Measurements from ENCODE around the gene CTIF.

CTIF gene

GRCh38 chr18:48533340-48534070, 5.3 kb upstream of the CTIF start:
- no peak for DNase-seq (ENCODE audit: low spot score)

- no peak for DNase-seq (ENCODE audit: low spot score)
These were observed 4.5 kb upstream of the CTIF start for GRCh38 chr18:48534364-48534763.

GRCh38 chr18:48535956-48536355, 2.9 kb upstream of the CTIF start:
- no peak for DNase-seq (ENCODE audit: low spot score)

GRCh38 chr18:48536516-48536915, 2.3 kb upstream of the CTIF start:
- DNase-seq (ENCODE audit: low spot score): no peak

- DNase-seq (ENCODE audit: low spot score): peak; percentile 66
These were observed 797 bp downstream of the CTIF start for GRCh38 chr18:48539406-48540250.

GRCh38 chr18:48540251-48541025, 1.6 kb downstream of the CTIF start:
- DNase-seq (ENCODE audit: low spot score): peak; percentile 68

- peak; percentile 57 for DNase-seq (ENCODE audit: low spot score)
These were observed 2.4 kb downstream of the CTIF start for GRCh38 chr18:48541026-48541746.

- no peak for DNase-seq (ENCODE audit: low spot score)
These were observed 3.0 kb downstream of the CTIF start for GRCh38 chr18:48541747-48542400.

GRCh38 chr18:48542513-48543181, 3.8 kb downstream of the CTIF start:
- DNase-seq (ENCODE audit: low spot score): no peak

- no peak for DNase-seq (ENCODE audit: low spot score)
These were observed 4.4 kb downstream of the CTIF start for GRCh38 chr18:48543228-48543627.

GRCh38 chr18:48544116-48544515, 5.3 kb downstream of the CTIF start:
- DNase-seq (ENCODE audit: low spot score): peak; percentile 25

- no peak for DNase-seq (ENCODE audit: low spot score)
These were observed 6.0 kb downstream of the CTIF start for GRCh38 chr18:48544661-48545415.

- no peak for DNase-seq (ENCODE audit: low spot score)
These were observed 7.0 kb downstream of the CTIF start for GRCh38 chr18:48545757-48546321.

GRCh38 chr18:48546396-48546795, 7.6 kb downstream of the CTIF start:
- no peak for DNase-seq (ENCODE audit: low spot score)

- DNase-seq (ENCODE audit: low spot score): no peak
These were observed 8.7 kb downstream of the CTIF start for GRCh38 chr18:48547531-48547981.

GRCh38 chr18:48548011-48548771, 9.4 kb downstream of the CTIF start:
- DNase-seq (ENCODE audit: low spot score): peak; percentile 17

- DNase-seq (ENCODE audit: low spot score): no peak
These were observed 10.1 kb downstream of the CTIF start for GRCh38 chr18:48548921-48549320.

- DNase-seq (ENCODE audit: low spot score): no peak
These were observed 11.4 kb downstream of the CTIF start for GRCh38 chr18:48550101-48550729.

Data from RKO (cell line).